Bronchial epithelial cell (primary cell): ENCODE data around the gene RNASET2. TPM values are rescaled to one million over a fixed set of nuclear protein-coding genes. Genes with fewer than 3 reads are reported as not detected.

ENCODE experiments used
- DNase-seq: peaks from one replicate; pipeline ENCODE4 v3.0.0-alpha.2; 2010; ENCODE audit warnings: low read depth
- FAIRE-seq: peaks from 2 replicates; lab custom pipeline; 2011; peaks lifted over from hg19 to GRCh38; lab: Jason Lieb, UNC
- H3K27me3 ChIP-seq: 2 replicates; pipeline ENCODE4 v1.5.1; 2011; ENCODE audit warnings: low read length; ENCODE audit not compliant: control insufficient read depth, insufficient read depth
- H3K36me3 ChIP-seq: 2 replicates; pipeline ENCODE4 v1.5.1; 2011; ENCODE audit warnings: low read length; ENCODE audit not compliant: control insufficient read depth, insufficient read depth
- H3K4me3 ChIP-seq: 2 replicates; pipeline ENCODE4 v1.5.1; 2011; ENCODE audit warnings: mild to moderate bottlenecking, low read depth, low read length, control low read depth
- total RNA-seq: library from RNA; depleted of rRNA; stranded (reverse); fragments of >200 nt; gene quantifications from 2 replicates; pipeline ENCODE4 v1.2.1, GENCODE V29; 2014
- TF ChIP-seq, protein P1 (sequence below): IDR thresholded peaks from 2 replicates; pipeline ENCODE4 v1.5.1; 2011; ENCODE audit warnings: mild to moderate bottlenecking, moderate library complexity, low read length, control low read depth, inconsistent platforms; ENCODE audit not compliant: insufficient read depth, severe bottlenecking

RNASET2 gene
- total RNA-seq, 1 donor from 2014 or later, result 13.2 TPM

- Histone ChIP-seq H3K36me3 (no peaks in the 10 kb centered on the region), H3K27me3 (peaks cover 1% of the 10 kb centered on the region), H3K4me3 (no peak overlapping the region)
- TF ChIP-seq, protein P1, sequence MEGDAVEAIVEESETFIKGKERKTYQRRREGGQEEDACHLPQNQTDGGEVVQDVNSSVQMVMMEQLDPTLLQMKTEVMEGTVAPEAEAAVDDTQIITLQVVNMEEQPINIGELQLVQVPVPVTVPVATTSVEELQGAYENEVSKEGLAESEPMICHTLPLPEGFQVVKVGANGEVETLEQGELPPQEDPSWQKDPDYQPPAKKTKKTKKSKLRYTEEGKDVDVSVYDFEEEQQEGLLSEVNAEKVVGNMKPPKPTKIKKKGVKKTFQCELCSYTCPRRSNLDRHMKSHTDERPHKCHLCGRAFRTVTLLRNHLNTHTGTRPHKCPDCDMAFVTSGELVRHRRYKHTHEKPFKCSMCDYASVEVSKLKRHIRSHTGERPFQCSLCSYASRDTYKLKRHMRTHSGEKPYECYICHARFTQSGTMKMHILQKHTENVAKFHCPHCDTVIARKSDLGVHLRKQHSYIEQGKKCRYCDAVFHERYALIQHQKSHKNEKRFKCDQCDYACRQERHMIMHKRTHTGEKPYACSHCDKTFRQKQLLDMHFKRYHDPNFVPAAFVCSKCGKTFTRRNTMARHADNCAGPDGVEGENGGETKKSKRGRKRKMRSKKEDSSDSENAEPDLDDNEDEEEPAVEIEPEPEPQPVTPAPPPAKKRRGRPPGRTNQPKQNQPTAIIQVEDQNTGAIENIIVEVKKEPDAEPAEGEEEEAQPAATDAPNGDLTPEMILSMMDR, result no peak
- DNase-seq, result no peak
- FAIRE-seq, result no peak
These were observed 52.1 kb downstream of the RNASET2 start for GRCh38 chr6:166904101-166904746.

DNA sequence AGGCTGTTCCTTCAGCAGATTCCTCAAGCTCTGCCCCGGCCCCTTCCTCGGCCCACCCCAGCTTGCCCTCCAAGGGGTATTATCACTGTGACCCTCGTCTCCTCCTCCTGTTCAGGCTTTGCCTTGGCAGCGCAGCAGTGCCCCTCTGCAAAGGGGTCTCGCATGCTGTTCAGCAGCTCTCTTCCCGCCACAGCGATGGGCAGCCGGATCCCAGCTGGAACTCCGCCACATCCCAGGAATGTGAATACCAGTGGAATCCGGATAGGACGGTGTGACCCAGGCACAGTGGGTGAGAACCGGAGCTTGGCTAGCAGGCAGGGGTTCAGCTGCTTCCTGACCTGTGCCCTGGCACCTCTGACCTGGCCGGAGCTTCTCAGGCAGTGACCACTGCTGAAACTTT is 52.9 kb downstream of the RNASET2 start:
- no peaks in the 10 kb centered on the region for H3K36me3 ChIP-seq
- FAIRE-seq, result no peak
- TF ChIP-seq, protein P1, result no peak
- DNase-seq, result no peak
- H3K27me3 ChIP-seq, result peaks cover 1% of the 10 kb centered on the region
- no peak overlapping the region for H3K4me3 ChIP-seq

- Histone ChIP-seq H3K27me3 (no peaks in the 10 kb centered on the region), H3K36me3 (no peaks in the 10 kb centered on the region), H3K4me3 (no peak overlapping the region)
- TF ChIP-seq, protein P1, result no peak
- FAIRE-seq (no peak), DNase-seq (no peak)
These were observed 53.3 kb downstream of the RNASET2 start for GRCh38 chr6:166903027-166903426.

GRCh38 chr6:166902211-166902755 is 54.1 kb downstream of the RNASET2 start:
- TF ChIP-seq, protein P1, result no peak
- Histone ChIP-seq H3K27me3 (no peaks in the 10 kb centered on the region), H3K4me3 (no peak overlapping the region), H3K36me3 (no peaks in the 10 kb centered on the region)
- DNase-seq (no peak), FAIRE-seq (no peak)

DNA sequence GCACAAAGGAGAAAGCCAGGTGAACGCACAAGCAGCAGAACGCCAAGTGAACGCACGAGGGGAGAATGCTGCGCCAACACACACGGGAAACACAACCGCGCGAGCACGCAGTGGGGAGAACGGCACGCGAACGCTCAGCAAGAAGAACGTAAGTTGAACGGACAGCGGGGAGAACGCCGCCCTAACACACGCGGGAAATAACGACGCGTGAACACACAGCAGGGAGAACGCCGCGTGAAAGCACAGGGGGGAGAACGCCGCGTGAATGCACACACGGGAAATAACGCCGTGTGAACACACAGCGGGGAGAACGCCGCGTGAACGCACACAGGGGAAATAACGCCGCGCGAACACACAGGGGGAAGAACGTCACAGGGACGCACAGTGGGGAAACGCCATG is 54.7 kb downstream of the RNASET2 start:
- FAIRE-seq, result peak; percentile 28
- no peak for DNase-seq
- Histone ChIP-seq H3K4me3 (no peak overlapping the region), H3K27me3 (no peaks in the 10 kb centered on the region), H3K36me3 (no peaks in the 10 kb centered on the region)
- TF ChIP-seq, protein P1, result no peak
